ENCODE results near the gene PDE6D.
A peak's percentile ranks its signal among the peaks of the same experiment; 100 is the strongest.

PDE6D gene

GRCh38 chr2:231780909-231781797 lies at the start of gene PDE6D:
Gene PDE6D (minus strand): TSS chr2:231781282. CDS start chr2:231781114, 168 bp downstream.
- peak; percentile 97 for DNase-seq (ENCODE audit: extremely low spot score, insufficient read length, low read depth)
- peak; percentile 100 for FAIRE-seq

GRCh38 chr2:231821908-231822307 lies 40.8 kb upstream of the PDE6D start:
- FAIRE-seq = no peak

GRCh38 chr2:231820786-231821303 lies 39.8 kb upstream of the PDE6D start:
- DNase-seq (ENCODE audit: extremely low spot score, insufficient read length, low read depth) (no peak), FAIRE-seq (no peak)

More at GRCh38 chr2:231821908-231822307, 40.8 kb upstream of the PDE6D start:
- no peak for DNase-seq (ENCODE audit: extremely low spot score, insufficient read length, low read depth)

- DNase-seq (ENCODE audit: extremely low spot score, insufficient read length, low read depth) = no peak
- FAIRE-seq = no peak
These were observed 38.5 kb upstream of the PDE6D start for GRCh38 chr2:231819447-231820042.

- no peak for FAIRE-seq
- no peak for DNase-seq (ENCODE audit: extremely low spot score, insufficient read length, low read depth)
These were observed 35.4 kb upstream of the PDE6D start for GRCh38 chr2:231816327-231817026.

- DNase-seq (ENCODE audit: extremely low spot score, insufficient read length, low read depth) (no peak), FAIRE-seq (no peak)
These were observed 29.8 kb upstream of the PDE6D start for GRCh38 chr2:231810905-231811304.

- no peak for FAIRE-seq
These were observed 25.9 kb upstream of the PDE6D start for GRCh38 chr2:231807020-231807419.

GRCh38 chr2:231803501-231804138 lies 22.5 kb upstream of the PDE6D start:
- DNase-seq (ENCODE audit: extremely low spot score, insufficient read length, low read depth) (no peak), FAIRE-seq (no peak)

More at GRCh38 chr2:231807020-231807419, 25.9 kb upstream of the PDE6D start:
- DNase-seq (ENCODE audit: extremely low spot score, insufficient read length, low read depth) = no peak

GRCh38 chr2:231800493-231801091 lies 19.5 kb upstream of the PDE6D start:
- peak; percentile 65 for FAIRE-seq
- DNase-seq (ENCODE audit: extremely low spot score, insufficient read length, low read depth) = no peak

- FAIRE-seq = no peak
- DNase-seq (ENCODE audit: extremely low spot score, insufficient read length, low read depth) = no peak
These were observed 14.6 kb upstream of the PDE6D start for GRCh38 chr2:231795525-231796327.

GRCh38 chr2:231794383-231794782 lies 13.3 kb upstream of the PDE6D start:
- FAIRE-seq (no peak), DNase-seq (ENCODE audit: extremely low spot score, insufficient read length, low read depth) (no peak)

GRCh38 chr2:231791107-231791506 lies 10.0 kb upstream of the PDE6D start:
- no peak for FAIRE-seq
- no peak for DNase-seq (ENCODE audit: extremely low spot score, insufficient read length, low read depth)

- no peak for DNase-seq (ENCODE audit: extremely low spot score, insufficient read length, low read depth)
- no peak for FAIRE-seq
These were observed 5.8 kb upstream of the PDE6D start for GRCh38 chr2:231786917-231787292.

- peak; percentile 78 for FAIRE-seq
- peak; percentile 75 for DNase-seq (ENCODE audit: extremely low spot score, insufficient read length, low read depth)
These were observed 5.3 kb upstream of the PDE6D start, which contains the start of gene COPS7B for GRCh38 chr2:231786177-231786916. Gene COPS7B (plus strand): TSS chr2:231786445. CDS start chr2:231788571, 2,126 bp downstream.

- FAIRE-seq = no peak
- no peak for DNase-seq (ENCODE audit: extremely low spot score, insufficient read length, low read depth)
These were observed 4.7 kb upstream of the PDE6D start for GRCh38 chr2:231785822-231786176.

GRCh38 chr2:231785413-231785812 lies 4.3 kb upstream of the PDE6D start:
- no peak for DNase-seq (ENCODE audit: extremely low spot score, insufficient read length, low read depth)
- no peak for FAIRE-seq

GRCh38 chr2:231781798-231782726 lies 980 bp upstream of the PDE6D start:
- peak; percentile 24 for FAIRE-seq
- DNase-seq (ENCODE audit: extremely low spot score, insufficient read length, low read depth) = no peak

All from GM18507 (cell line).